HG02642 (cell line): Measurements from ENCODE around the gene HDAC4.

Source experiments
- ATAC-seq: cut with Tn5 transposase; IDR thresholded peaks from one replicate; pipeline ENCODE4 v1.9.1; 2021; ENCODE audit warnings: mild to moderate bottlenecking; ENCODE audit not compliant: unreplicated experiment, poor library complexity

HDAC4 gene

GRCh38 chr2:239196474-239197021 is 204.3 kb downstream of the HDAC4 start:
- ATAC-seq: no peak

- ATAC-seq: no peak
Observed at GRCh38 chr2:239195992-239196391, 204.8 kb downstream of the HDAC4 start.

- no peak for ATAC-seq
Observed at GRCh38 chr2:239195318-239195871, 205.4 kb downstream of the HDAC4 start.

- ATAC-seq: no peak
Observed at GRCh38 chr2:239194731-239195317, 206.0 kb downstream of the HDAC4 start.

- ATAC-seq: no peak
Observed at GRCh38 chr2:239193925-239194677, 206.7 kb downstream of the HDAC4 start.

- no peak for ATAC-seq
Observed at GRCh38 chr2:239193401-239193811, 207.4 kb downstream of the HDAC4 start.

- no peak for ATAC-seq
Observed at GRCh38 chr2:239192975-239193374, 207.8 kb downstream of the HDAC4 start.

GRCh38 chr2:239192456-239192855 is 208.4 kb downstream of the HDAC4 start:
- no peak for ATAC-seq

- ATAC-seq: no peak
Observed at GRCh38 chr2:239190921-239191885, 209.6 kb downstream of the HDAC4 start.

- ATAC-seq: no peak
Observed at GRCh38 chr2:239190361-239190760, 210.5 kb downstream of the HDAC4 start.

GRCh38 chr2:239189711-239190131 is 211.1 kb downstream of the HDAC4 start:
- no peak for ATAC-seq

GRCh38 chr2:239188536-239188935 is 212.3 kb downstream of the HDAC4 start:
- no peak for ATAC-seq

GRCh38 chr2:239187464-239188253 is 213.2 kb downstream of the HDAC4 start:
- no peak for ATAC-seq

- no peak for ATAC-seq
Observed at GRCh38 chr2:239186516-239187357, 214.1 kb downstream of the HDAC4 start.

GRCh38 chr2:239184968-239185903 is 215.6 kb downstream of the HDAC4 start:
- no peak for ATAC-seq

- ATAC-seq: no peak
Observed at GRCh38 chr2:239184179-239184578, 216.6 kb downstream of the HDAC4 start.

GRCh38 chr2:239182981-239183791 is 217.6 kb downstream of the HDAC4 start:
- ATAC-seq: no peak
